Measurements from ENCODE around the gene GRIN2A.

DNA sequence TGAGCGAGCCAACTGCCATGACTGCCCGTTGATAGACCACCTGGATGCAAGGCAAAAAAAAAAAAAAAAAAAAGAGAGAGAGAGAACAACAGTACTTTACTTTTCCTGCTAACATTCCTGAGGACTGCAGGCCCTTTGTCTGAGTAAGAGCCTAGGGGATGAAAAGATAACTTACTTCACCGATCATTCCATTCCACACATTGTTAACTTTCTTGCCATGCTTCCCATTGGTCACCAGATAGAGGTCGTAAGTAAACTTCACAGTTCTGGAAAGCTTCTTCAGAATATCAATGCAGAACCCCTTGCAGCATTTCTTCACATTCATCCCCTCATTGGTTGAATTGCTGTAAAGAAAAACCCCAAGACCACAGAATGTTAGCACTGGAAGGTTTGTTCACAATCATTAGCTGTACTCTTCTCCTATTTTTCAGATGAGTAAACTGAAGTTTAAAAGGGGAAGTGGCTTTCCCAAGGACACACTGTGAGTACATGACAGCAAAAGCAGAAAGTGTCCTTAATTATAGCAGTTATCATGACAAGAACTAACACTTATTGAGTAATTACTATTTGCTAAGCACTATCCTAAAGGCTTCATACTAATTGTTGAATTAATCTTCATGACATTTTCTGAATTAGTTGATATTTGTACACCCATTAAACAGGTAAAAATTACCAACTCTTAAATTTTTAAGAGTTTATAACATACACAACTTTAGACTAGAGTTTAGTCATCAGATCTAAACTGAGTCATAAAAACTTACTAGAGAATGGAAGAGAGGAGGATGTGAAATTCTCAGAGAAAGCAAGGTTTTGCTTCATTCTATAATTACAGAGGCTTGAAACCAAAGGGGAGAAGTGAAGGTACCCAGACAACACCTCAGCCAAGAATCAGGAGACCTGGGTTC lies 341.2 kb downstream of the GRIN2A start:
- TF ChIP-seq, protein P1, sequence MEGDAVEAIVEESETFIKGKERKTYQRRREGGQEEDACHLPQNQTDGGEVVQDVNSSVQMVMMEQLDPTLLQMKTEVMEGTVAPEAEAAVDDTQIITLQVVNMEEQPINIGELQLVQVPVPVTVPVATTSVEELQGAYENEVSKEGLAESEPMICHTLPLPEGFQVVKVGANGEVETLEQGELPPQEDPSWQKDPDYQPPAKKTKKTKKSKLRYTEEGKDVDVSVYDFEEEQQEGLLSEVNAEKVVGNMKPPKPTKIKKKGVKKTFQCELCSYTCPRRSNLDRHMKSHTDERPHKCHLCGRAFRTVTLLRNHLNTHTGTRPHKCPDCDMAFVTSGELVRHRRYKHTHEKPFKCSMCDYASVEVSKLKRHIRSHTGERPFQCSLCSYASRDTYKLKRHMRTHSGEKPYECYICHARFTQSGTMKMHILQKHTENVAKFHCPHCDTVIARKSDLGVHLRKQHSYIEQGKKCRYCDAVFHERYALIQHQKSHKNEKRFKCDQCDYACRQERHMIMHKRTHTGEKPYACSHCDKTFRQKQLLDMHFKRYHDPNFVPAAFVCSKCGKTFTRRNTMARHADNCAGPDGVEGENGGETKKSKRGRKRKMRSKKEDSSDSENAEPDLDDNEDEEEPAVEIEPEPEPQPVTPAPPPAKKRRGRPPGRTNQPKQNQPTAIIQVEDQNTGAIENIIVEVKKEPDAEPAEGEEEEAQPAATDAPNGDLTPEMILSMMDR (IDR thresholded peaks at IDR 0.05): no peak
- TF ChIP-seq POLR2A (IDR thresholded peaks at IDR 0.05) (no peak), POLR2AphosphoS5 (IDR thresholded peaks at IDR 0.05) (no peak)

Data from gastroesophageal sphincter (tissue), 3 donors.